ENCODE data around the gene BACH1.

BACH1 gene

GRCh38 chr21:29315131-29315749 is 16.5 kb downstream of the BACH1 start:
- no peak for DNase-seq (ENCODE audit: low spot score)

GRCh38 chr21:29316029-29316742 is 17.5 kb downstream of the BACH1 start:
- DNase-seq (ENCODE audit: low spot score), result no peak

GRCh38 chr21:29316806-29317205 is 18.1 kb downstream of the BACH1 start:
- no peak for DNase-seq (ENCODE audit: low spot score)

GRCh38 chr21:29318354-29318753 is 19.6 kb downstream of the BACH1 start:
- DNase-seq (ENCODE audit: low spot score), result no peak

DNA sequence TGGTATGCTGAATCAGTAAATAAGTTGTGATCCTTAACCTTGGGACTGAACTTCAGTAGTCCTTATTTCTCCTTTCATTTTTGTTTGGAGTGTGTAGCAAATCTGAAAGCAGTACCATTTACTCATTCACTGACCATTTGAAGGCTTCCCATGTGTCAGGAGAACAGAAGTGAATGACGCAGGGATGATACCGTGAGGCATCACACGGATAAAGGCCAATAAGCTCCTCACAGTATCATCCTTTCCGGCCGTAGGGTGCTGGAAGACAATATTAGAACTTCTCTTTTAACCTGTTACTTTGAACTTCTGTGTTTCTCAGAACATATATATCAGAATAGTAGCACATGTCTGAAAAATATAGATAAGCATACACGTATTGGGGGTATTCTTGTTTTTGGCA is 21.3 kb downstream of the BACH1 start:
- no peak for DNase-seq (ENCODE audit: low spot score)

DNA sequence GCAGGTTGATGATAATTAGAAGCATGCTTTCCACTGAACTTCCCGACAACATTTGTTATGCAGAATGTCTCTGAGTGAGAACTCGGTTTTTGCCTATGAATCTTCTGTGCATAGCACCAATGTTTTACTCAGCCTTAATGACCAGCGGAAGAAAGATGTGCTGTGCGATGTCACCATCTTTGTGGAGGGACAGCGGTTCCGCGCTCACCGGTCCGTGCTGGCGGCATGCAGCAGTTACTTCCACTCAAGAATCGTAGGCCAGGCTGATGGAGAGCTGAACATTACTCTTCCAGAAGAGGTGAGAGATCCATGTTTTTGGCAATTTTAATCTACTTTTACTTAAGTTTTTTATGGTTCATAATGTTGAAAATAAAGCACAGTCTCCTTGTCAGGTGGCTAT is 22.5 kb downstream of the BACH1 start:
- DNase-seq (ENCODE audit: low spot score), result no peak

DNA sequence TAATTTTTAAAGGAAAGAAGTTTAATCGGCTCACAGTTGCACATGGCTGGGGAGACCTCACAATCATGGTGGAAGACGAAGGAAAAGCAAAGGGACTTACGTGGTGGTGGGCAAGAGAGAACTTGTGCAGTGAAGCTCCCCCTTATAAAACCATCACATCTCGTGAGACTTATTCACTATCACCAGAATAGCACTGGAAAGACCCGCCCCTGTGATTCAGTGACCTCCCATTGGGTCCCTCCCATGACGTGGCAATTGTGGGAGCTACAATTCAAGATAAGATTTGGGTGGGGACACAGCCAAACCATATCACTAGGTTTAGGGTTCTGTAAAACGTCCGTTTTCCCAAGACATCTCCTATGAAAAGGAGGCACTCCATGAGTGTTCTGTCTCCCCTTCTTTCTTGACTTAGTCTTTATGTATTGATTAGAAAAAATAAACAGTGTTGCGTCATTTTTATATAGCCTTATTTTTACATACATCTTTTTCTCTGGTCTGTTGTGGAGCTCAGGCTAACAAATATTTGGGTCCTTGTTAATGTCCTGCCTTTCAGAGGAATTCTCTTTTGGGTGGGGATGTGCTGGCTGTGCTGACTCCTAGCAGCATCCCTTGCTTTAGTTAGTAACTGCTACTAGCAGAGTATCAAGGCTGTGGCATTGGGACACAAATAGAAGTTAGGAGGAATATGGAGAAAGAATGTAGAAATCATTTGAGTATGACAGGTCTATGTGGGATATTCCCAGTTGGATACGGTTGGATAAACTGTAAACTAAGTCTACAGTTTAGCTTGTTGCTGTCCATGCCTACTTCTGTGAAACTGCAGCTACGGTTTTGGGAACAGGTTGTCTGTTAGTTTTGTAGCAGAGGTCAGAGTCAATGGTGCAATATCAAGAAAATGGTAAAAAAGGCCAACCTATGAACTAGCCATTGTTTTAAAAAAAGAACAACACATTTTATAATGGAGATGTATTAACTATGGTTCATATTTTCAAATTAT is 23.5 kb downstream of the BACH1 start:
- no peak for DNase-seq (ENCODE audit: low spot score)

- no peak for DNase-seq (ENCODE audit: low spot score)
Measured at GRCh38 chr21:29323189-29323588, 24.5 kb downstream of the BACH1 start.

DNA sequence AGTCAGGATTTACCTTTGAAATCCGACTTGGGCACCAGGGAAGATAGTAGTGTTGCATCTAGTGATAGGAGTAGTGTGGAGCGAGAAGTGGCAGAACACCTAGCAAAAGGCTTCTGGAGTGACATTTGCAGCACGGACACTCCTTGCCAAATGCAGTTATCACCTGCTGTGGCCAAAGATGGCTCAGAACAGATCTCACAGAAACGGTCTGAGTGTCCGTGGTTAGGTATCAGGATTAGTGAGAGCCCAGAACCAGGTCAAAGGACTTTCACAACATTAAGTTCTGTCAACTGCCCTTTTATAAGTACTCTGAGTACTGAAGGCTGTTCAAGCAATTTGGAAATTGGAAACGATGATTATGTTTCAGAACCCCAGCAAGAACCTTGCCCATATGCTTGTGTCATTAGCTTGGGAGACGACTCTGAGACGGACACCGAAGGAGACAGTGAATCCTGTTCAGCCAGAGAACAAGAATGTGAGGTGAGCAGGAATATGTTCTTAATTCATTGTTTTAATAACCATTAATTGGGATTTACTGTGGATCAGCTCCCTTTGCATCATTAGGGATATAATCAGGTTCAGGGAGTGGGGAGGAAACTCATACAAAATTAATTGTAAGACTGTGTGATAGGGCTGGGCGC is 28.3 kb downstream of the BACH1 start:
- DNase-seq (ENCODE audit: low spot score), result no peak

DNA sequence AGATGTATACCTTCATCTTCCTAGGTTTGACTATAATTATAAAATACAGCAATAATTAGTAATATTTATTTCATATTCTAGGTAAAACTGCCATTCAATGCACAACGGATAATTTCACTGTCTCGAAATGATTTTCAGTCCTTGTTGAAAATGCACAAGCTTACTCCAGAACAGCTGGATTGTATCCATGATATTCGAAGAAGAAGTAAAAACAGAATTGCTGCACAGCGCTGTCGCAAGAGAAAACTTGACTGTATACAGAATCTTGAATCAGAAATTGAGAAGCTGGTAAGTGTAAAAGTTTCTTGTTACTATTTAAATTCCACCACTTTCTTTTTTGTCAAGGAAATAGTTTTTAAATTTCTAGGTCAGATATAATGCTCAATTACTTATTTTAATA is 30.7 kb downstream of the BACH1 start:
- DNase-seq (ENCODE audit: low spot score), result no peak

GRCh38 chr21:29330797-29331196 is 32.1 kb downstream of the BACH1 start:
- no peak for DNase-seq (ENCODE audit: low spot score)

- peak; percentile 27 for DNase-seq (ENCODE audit: low spot score)
Measured at GRCh38 chr21:29332461-29333362, 34.0 kb downstream of the BACH1 start.

DNA sequence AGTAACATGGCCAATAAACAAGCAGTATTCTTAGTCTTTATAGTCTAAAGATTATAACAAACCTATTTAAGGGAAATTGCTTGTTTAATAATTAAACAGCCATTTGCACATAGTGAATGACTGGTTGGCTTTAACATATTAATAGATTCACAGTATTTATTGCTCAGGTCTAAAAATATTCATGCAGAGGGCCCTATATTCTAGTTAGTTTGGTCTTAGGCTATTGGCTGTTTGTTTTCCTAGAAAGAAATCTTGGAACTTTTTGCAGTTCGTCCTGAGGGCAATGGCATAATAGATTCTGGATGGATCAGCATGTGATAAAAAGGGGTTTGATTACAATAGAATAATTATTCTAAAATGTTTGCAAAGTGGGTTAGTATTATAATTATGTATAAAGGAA is 34.7 kb downstream of the BACH1 start:
- DNase-seq (ENCODE audit: low spot score), result no peak

DNA sequence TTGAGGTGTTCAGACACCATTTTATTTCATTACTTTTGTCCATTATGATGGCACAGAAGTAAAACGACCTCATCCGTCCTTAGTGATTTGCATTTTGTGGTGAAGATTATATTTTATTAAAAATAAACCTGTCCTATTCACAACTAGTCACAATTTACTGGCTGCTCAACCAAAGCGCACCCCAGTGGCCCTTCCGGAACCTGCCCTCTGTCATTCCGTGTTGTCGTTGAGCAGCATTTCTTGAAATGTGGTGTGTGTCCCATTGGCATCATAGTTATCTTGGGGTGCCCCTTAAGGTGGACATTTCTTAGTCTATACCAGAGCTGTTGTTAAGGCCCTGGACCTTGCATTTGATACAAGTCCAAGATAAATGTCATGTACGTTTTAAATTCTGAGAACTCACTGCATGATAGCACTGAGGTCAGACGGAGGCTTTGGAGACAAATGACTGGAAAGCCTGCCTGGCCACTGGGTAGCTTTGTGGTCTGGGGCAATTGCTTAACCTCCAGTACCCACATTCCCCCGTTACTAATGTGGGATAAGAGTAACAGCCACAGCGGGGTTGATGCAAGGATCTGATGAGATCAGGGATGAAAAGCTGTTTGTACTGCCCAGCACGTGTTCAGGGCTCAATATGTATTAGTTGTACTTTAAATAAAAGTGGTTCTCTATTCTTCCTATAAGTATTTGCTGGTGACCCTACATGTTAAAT is 36.2 kb downstream of the BACH1 start:
- peak; percentile 35 for DNase-seq (ENCODE audit: low spot score)

DNA sequence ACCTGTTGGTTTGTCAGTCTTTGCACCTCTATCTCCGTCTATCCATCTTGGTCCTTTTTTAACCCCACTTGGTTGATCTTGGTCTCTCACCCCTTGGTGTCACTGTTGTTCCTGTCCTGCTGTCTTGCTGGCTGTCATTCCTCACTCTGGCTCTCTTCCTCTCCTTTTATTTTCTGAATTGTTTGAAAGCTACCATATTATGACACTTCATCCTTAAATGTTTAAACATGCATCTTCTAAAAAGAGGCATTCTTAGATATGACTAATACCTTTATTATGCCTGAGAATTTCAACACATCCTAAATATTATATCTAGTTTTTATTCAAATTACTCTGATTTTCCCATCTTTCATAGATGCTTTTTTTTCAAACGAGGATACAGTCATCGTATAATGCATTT is 37.0 kb downstream of the BACH1 start:
- DNase-seq (ENCODE audit: low spot score), result peak; percentile 24

- DNase-seq (ENCODE audit: low spot score), result no peak
Measured at GRCh38 chr21:29338256-29338655, 39.5 kb downstream of the BACH1 start.

DNA sequence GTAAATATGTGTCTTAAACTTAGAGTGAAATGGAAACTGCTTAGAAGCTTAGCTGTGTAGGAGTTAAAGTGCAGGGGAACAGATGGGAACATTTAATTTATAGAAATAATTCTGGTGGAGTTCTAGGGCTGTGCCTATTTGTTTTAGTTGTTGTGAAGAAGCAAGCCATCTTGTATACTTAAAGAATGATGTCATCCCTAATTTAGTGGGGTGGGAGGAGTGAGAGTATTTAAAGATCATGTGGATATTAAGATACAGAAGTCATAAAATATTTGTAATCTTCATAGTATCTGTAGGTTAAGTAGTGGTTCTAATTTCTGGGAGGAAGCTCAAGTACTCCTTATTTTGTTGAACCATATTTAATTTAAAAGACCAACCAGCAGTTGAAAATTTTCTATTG is 41.5 kb downstream of the BACH1 start:
- no peak for DNase-seq (ENCODE audit: low spot score)

DNA sequence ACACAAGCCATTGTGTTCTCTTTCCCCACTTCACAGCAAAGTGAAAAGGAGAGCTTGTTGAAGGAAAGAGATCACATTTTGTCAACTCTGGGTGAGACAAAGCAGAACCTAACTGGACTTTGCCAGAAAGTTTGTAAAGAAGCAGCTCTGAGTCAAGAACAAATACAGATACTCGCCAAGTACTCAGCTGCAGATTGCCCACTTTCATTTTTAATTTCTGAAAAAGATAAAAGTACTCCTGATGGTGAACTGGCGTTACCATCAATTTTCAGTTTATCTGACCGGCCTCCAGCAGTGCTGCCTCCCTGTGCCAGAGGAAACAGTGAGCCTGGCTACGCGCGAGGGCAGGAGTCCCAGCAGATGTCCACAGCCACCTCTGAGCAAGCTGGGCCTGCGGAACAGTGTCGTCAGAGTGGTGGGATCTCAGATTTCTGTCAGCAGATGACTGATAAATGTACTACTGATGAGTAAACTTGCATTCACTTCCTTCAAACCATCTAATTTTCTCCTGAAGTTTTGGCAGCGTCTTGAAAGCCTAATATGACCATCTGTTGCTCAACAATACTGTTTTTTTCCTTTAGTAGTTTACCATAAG is 43.7 kb downstream of the BACH1 start:
- DNase-seq (ENCODE audit: low spot score), result peak; percentile 85

GRCh38 chr21:29343519-29343918 is 44.8 kb downstream of the BACH1 start:
- peak; percentile 62 for DNase-seq (ENCODE audit: low spot score)

GRCh38 chr21:29346281-29346680 is 47.6 kb downstream of the BACH1 start:
- DNase-seq (ENCODE audit: low spot score), result no peak
